Activated T-cell treated with anti-CD3 and anti-CD28 coated beads for 4 hours (primary cell): ENCODE data around the gene SLCO6A1.

Experiments
- DNase-seq: peaks from one replicate; pipeline ENCODE4 v3.0.0-alpha.2; 2020

SLCO6A1 gene

GRCh38 chr5:102451082-102451481 lies 47.7 kb downstream of the SLCO6A1 start:
- no peak for DNase-seq

- DNase-seq, result no peak
Measured at GRCh38 chr5:102450313-102450990, 48.3 kb downstream of the SLCO6A1 start.

- DNase-seq, result no peak
Measured at GRCh38 chr5:102433473-102433872, 65.3 kb downstream of the SLCO6A1 start.

- DNase-seq, result no peak
Measured at GRCh38 chr5:102421647-102422046, 77.2 kb downstream of the SLCO6A1 start.

- no peak for DNase-seq
Measured at GRCh38 chr5:102418531-102418930, 80.3 kb downstream of the SLCO6A1 start.

- no peak for DNase-seq
Measured at GRCh38 chr5:102414448-102414847, 84.4 kb downstream of the SLCO6A1 start.

- DNase-seq, result no peak
Measured at GRCh38 chr5:102388235-102388634, 110.6 kb downstream of the SLCO6A1 start.

GRCh38 chr5:102385365-102385764 lies 113.4 kb downstream of the SLCO6A1 start:
- no peak for DNase-seq

- no peak for DNase-seq
Measured at GRCh38 chr5:102380174-102380573, 118.6 kb downstream of the SLCO6A1 start.

- DNase-seq, result no peak
Measured at GRCh38 chr5:102375876-102376275, 122.9 kb downstream of the SLCO6A1 start.

- no peak for DNase-seq
Measured at GRCh38 chr5:102375272-102375671, 123.5 kb downstream of the SLCO6A1 start.

GRCh38 chr5:102368392-102368791 lies 130.4 kb downstream of the SLCO6A1 start:
- no peak for DNase-seq

- DNase-seq, result no peak
Measured at GRCh38 chr5:102341681-102342288, 157.0 kb downstream of the SLCO6A1 start.

- no peak for DNase-seq
Measured at GRCh38 chr5:102324714-102325113, 174.1 kb downstream of the SLCO6A1 start.
